SU-DHL-6 (cell line): ENCODE measurements around the gene MS4A10.

Source experiments
- H2AFZ ChIP-seq: fragments of 200-600 bp; sonication (generic); 2 replicates; pipeline ENCODE4 v1.6.1; 2014; ENCODE audit warnings: low read depth, mild to moderate bottlenecking, moderate library complexity, mixed read lengths, antibody characterized with exemption, low read length; ENCODE audit not compliant: severe bottlenecking
- H3F3A ChIP-seq: fragments of 200-600 bp; shearing (Covaris generic); 2 replicates; pipeline ENCODE4 v1.6.0; 2016; ENCODE audit warnings: antibody characterized with exemption, mild to moderate bottlenecking; ENCODE audit not compliant: insufficient read depth
- H3K27ac ChIP-seq: fragments of 200-600 bp; sonication (generic); 2 replicates; pipeline ENCODE4 v1.5.1; 2016; ENCODE audit warnings: low read depth, mild to moderate bottlenecking, low read length, moderate library complexity, mixed read lengths
- H3K27me3 ChIP-seq: fragments of 200-600 bp; sonication (generic), shearing (Covaris generic); 2 replicates; pipeline ENCODE4 v1.6.0; 2014; ENCODE audit warnings: mild to moderate bottlenecking, low read length
- H3K36me3 ChIP-seq: fragments of 200-600 bp; sonication (generic); 2 replicates; pipeline ENCODE4 v1.6.1; 2014; ENCODE audit warnings: mild to moderate bottlenecking, low read length, mixed read lengths
- H3K4me2 ChIP-seq: fragments of 300-600, 200-600 bp; shearing (Covaris generic), sonication (generic); 2 replicates; pipeline ENCODE4 v1.6.0; 2014; ENCODE audit warnings: low read length, low read depth, mild to moderate bottlenecking; ENCODE audit not compliant: poor library complexity, severe bottlenecking
- H3K4me3 ChIP-seq: fragments of 200-600 bp; sonication (generic); 2 replicates; pipeline ENCODE4 v1.5.1; 2014; ENCODE audit warnings: antibody characterized with exemption, low read length, mild to moderate bottlenecking, mixed read lengths; ENCODE audit not compliant: insufficient read depth, poor library complexity, severe bottlenecking
- H3K79me2 ChIP-seq: fragments of 200-600 bp; sonication (generic); 2 replicates; pipeline ENCODE4 v1.6.1; 2014; ENCODE audit warnings: mild to moderate bottlenecking, low read length, moderate library complexity; ENCODE audit not compliant: insufficient read depth
- H3K9ac ChIP-seq: fragments of 200-600 bp; sonication (generic); 2 replicates; pipeline ENCODE4 v1.7.0; 2014; ENCODE audit warnings: mild to moderate bottlenecking, low read length
- H3K9me2 ChIP-seq: fragments of 200-600 bp; sonication (generic); replicated peaks from 2 replicates; pipeline ENCODE4 v1.6.1; 2014; ENCODE audit warnings: low read length; ENCODE audit not compliant: insufficient read depth
- H3K9me3 ChIP-seq: fragments of 200-600 bp; sonication (generic); 2 replicates; pipeline ENCODE4 v1.6.1; 2014; ENCODE audit warnings: low read length, mixed read lengths; ENCODE audit not compliant: insufficient read depth
- H4K20me1 ChIP-seq: fragments of 200-600 bp; sonication (generic); 2 replicates; pipeline ENCODE4 v1.6.1; 2014; ENCODE audit warnings: low read depth, mild to moderate bottlenecking, antibody characterized with exemption, low read length, moderate library complexity, mixed read lengths
- CTCF ChIP-seq: fragments of 200-600 bp; sonication (generic); IDR thresholded peaks from one replicate; pipeline ENCODE4 v1.5.1; 2017; ENCODE audit warnings: antibody characterized with exemption, mild to moderate bottlenecking, low read length, moderate library complexity; ENCODE audit not compliant: insufficient read depth, poor library complexity, severe bottlenecking
- EZH2phosphoT487 ChIP-seq: fragments of 200-600 bp; sonication (generic), shearing (Covaris generic); conservative IDR thresholded peaks from 2 replicates; pipeline ENCODE4 v1.6.1; 2018; ENCODE audit warnings: mild to moderate bottlenecking, antibody characterized with exemption, low read length, moderate library complexity, mixed read lengths

The MS4A10 gene

GRCh38 chr11:60776167-60776566 is 9.0 kb upstream of the MS4A10 start:
- no peak overlapping the region for H3K4me3 ChIP-seq
- H3K9me2 ChIP-seq: no peaks in the 10 kb centered on the region
- H3K27me3 ChIP-seq: no peaks in the 10 kb centered on the region
- H4K20me1 ChIP-seq: no peaks in the 10 kb centered on the region
- H3K9me3 ChIP-seq: no peaks in the 10 kb centered on the region
- TF ChIP-seq EZH2phosphoT487 (no peak), CTCF (no peak)
- no peaks in the 10 kb centered on the region for H3K79me2 ChIP-seq
- H3K9ac ChIP-seq: no peak overlapping the region
- H3K36me3 ChIP-seq: no peaks in the 10 kb centered on the region
- no peak overlapping the region for H2AFZ ChIP-seq
- no peak overlapping the region for H3K4me2 ChIP-seq
- H3K27ac ChIP-seq: no peak overlapping the region
- H3F3A ChIP-seq: no peaks in the 10 kb centered on the region

- Histone ChIP-seq H3K4me2 (no peak overlapping the region), H3K9me2 (no peaks in the 10 kb centered on the region), H3K4me3 (no peak overlapping the region), H3K27me3 (no peaks in the 10 kb centered on the region), H4K20me1 (no peaks in the 10 kb centered on the region), H3K9ac (no peak overlapping the region), H2AFZ (no peak overlapping the region), H3K36me3 (no peaks in the 10 kb centered on the region), H3K9me3 (no peaks in the 10 kb centered on the region), H3K79me2 (no peaks in the 10 kb centered on the region), H3K27ac (no peak overlapping the region), H3F3A (no peaks in the 10 kb centered on the region)
- TF ChIP-seq EZH2phosphoT487 (no peak), CTCF (no peak)
Measured at GRCh38 chr11:60777106-60777505, 8.0 kb upstream of the MS4A10 start.

- no peaks in the 10 kb centered on the region for H4K20me1 ChIP-seq
- H3K27me3 ChIP-seq: no peaks in the 10 kb centered on the region
- H3F3A ChIP-seq: no peaks in the 10 kb centered on the region
- H3K79me2 ChIP-seq: no peaks in the 10 kb centered on the region
- H3K9me2 ChIP-seq: no peaks in the 10 kb centered on the region
- H3K4me3 ChIP-seq: no peak overlapping the region
- no peaks in the 10 kb centered on the region for H3K36me3 ChIP-seq
- TF ChIP-seq CTCF (no peak), EZH2phosphoT487 (no peak)
- no peak overlapping the region for H3K9ac ChIP-seq
- no peak overlapping the region for H3K4me2 ChIP-seq
- no peak overlapping the region for H2AFZ ChIP-seq
- H3K9me3 ChIP-seq: no peaks in the 10 kb centered on the region
- no peak overlapping the region for H3K27ac ChIP-seq
Measured at GRCh38 chr11:60777572-60777971, 7.6 kb upstream of the MS4A10 start.
